H1 (cell line): ENCODE results near the gene SNAPIN. TPM values are rescaled to one million over a fixed set of nuclear protein-coding genes. Genes with fewer than 3 reads are reported as not detected.

Experiments
- CTCF ChIA-PET: fragments of 300-600 bp; sonication (Branson Sonifier 250); formaldehyde crosslinking; loops from one replicate; lab custom pipeline; 2021; ENCODE audit not compliant: partially characterized antibody; lab: Charles Lee
- POLR2A ChIA-PET: fragments of 300-600 bp; sonication (Branson Sonifier 250); formaldehyde crosslinking; loops from one replicate; lab custom pipeline; 2021; ENCODE audit warnings: inconsistent platforms; ENCODE audit not compliant: partially characterized antibody; lab: Charles Lee
- DNase-seq, 2 experiments: peaks; one replicate each; pipeline versions ENCODE4 v3.0.0 to v3.0.0-alpha.2; 2010 to 2022; ENCODE audit warnings: low spot score in 2 of 2, low read depth in 1 of 2, mixed read lengths in 1 of 2
- FAIRE-seq: peaks from 2 replicates; lab custom pipeline; 2011; peaks lifted over from hg19 to GRCh38; lab: Jason Lieb, UNC
- H2AFZ ChIP-seq: 2 replicates; pipeline ENCODE4 v1.8.1; 2012; ENCODE audit warnings: low read length, inconsistent platforms
- H2AK5ac ChIP-seq: 2 replicates; pipeline ENCODE4 v1.6.1; 2013; ENCODE audit warnings: low read depth, low read length
- H2BK120ac ChIP-seq: replicated peaks from 2 replicates; pipeline ENCODE3; 2013; ENCODE audit warnings: low read depth, low read length, inconsistent platforms
- H2BK12ac ChIP-seq: 2 replicates; pipeline ENCODE4 v1.6.1; 2013; ENCODE audit warnings: low read depth, low read length
- H2BK15ac ChIP-seq: 2 replicates; pipeline ENCODE4 v1.6.1; 2013; ENCODE audit warnings: low read length
- H2BK20ac ChIP-seq: 2 replicates; pipeline ENCODE4 v1.6.1; 2013; ENCODE audit warnings: low read length
- H2BK5ac ChIP-seq: 2 replicates; pipeline ENCODE4 v1.6.1; 2013; ENCODE audit warnings: low read depth, low read length
- H3K14ac ChIP-seq: 2 replicates; pipeline ENCODE4 v1.6.1; 2013; ENCODE audit warnings: inconsistent platforms; ENCODE audit not compliant: insufficient read length
- H3K18ac ChIP-seq: 2 replicates; pipeline ENCODE4 v1.6.1; 2013; ENCODE audit warnings: low read length; ENCODE audit errors: extremely low read depth
- H3K23ac ChIP-seq: 2 replicates; pipeline ENCODE4 v1.6.1; 2013; ENCODE audit warnings: inconsistent platforms; ENCODE audit not compliant: insufficient read length
- H3K23me2 ChIP-seq: 2 replicates; pipeline ENCODE4 v1.6.1; 2013; ENCODE audit warnings: low read depth, low read length
- H3K27ac ChIP-seq: 2 replicates; pipeline ENCODE4 v1.6.1; 2011; ENCODE audit warnings: low read depth, low read length, inconsistent platforms
- H3K27me3 ChIP-seq, 4 experiments: replicated peaks in 1 of 4; 1 replicate in 1 of 4; 2 replicates in 3 of 4; pipeline versions ENCODE4 v1.6.1 to v1.8.1; 2011 to 2013; ENCODE audit warnings: low read length in 3 of 4, mild to moderate bottlenecking in 3 of 4, inconsistent platforms in 2 of 4, mixed read lengths in 2 of 4, moderate library complexity in 1 of 4; ENCODE audit not compliant: control insufficient read depth in 3 of 4, insufficient read depth in 3 of 4; ENCODE audit errors: extremely low read depth in 1 of 4
- H3K36me3 ChIP-seq, 4 experiments: 2 replicates each; pipeline versions ENCODE4 v1.6.1 to v1.8.1; 2011 to 2013; ENCODE audit warnings: mild to moderate bottlenecking in 4 of 4, low read length in 3 of 4, moderate library complexity in 2 of 4, control low read depth in 1 of 4, inconsistent platforms in 1 of 4; ENCODE audit not compliant: insufficient read depth in 4 of 4, control insufficient read depth in 2 of 4
- H3K4ac ChIP-seq: replicated peaks from 2 replicates; pipeline ENCODE3; 2013; ENCODE audit warnings: low read length, low read depth, mixed read lengths, inconsistent platforms; ENCODE audit not compliant: insufficient read length
- H3K4me1 ChIP-seq, 4 experiments: replicated peaks in 1 of 4; 1 replicate in 1 of 4; 2 replicates in 3 of 4; pipeline versions ENCODE4 v1.6.1 to v1.8.1; 2011 to 2013; ENCODE audit warnings: low read length in 3 of 4, inconsistent platforms in 2 of 4, mixed read lengths in 1 of 4; ENCODE audit not compliant: insufficient read depth in 4 of 4, control insufficient read depth in 3 of 4
- H3K4me2 ChIP-seq, 2 experiments: 2 replicates each; pipeline versions ENCODE4 v1.6.1 to v1.8.1; 2011 to 2013; ENCODE audit warnings: low read depth in 2 of 2, low read length in 2 of 2, control low read depth in 1 of 2, inconsistent platforms in 1 of 2, mild to moderate bottlenecking in 1 of 2; ENCODE audit not compliant: insufficient read depth in 1 of 2
- H3K4me3 ChIP-seq, 4 experiments: fragments of 200-600, 300-600 bp in 1 of 4; sonication (generic), shearing (Covaris generic), sonication (Bioruptor Twin) in 1 of 4; 2 replicates each; pipeline versions ENCODE4 v1.5.1 to v1.8.1; 2011 to 2016; ENCODE audit warnings: low read length in 4 of 4, low read depth in 3 of 4, control low read depth in 2 of 4, inconsistent platforms in 2 of 4, mild to moderate bottlenecking in 2 of 4, mixed read lengths in 1 of 4, moderate library complexity in 1 of 4; ENCODE audit not compliant: insufficient read depth in 2 of 4; ENCODE audit errors: extremely low read depth in 1 of 4
- H3K56ac ChIP-seq: replicated peaks from 2 replicates; pipeline ENCODE3; 2013; ENCODE audit warnings: low read depth, mild to moderate bottlenecking, mixed read lengths, low read length, inconsistent platforms; ENCODE audit not compliant: insufficient read length
- H3K79me1 ChIP-seq: 2 replicates; pipeline ENCODE4 v1.6.1; 2013; ENCODE audit warnings: low read depth, low read length, control low read depth
- H3K79me2 ChIP-seq, 2 experiments: 2 replicates each; pipeline versions ENCODE4 v1.6.1 to v1.8.1; 2012 to 2013; ENCODE audit warnings: low read length in 2 of 2, mild to moderate bottlenecking in 2 of 2, inconsistent platforms in 1 of 2; ENCODE audit not compliant: insufficient read depth in 2 of 2, control insufficient read depth in 1 of 2
- H3K9ac ChIP-seq, 4 experiments: replicated peaks in 1 of 4; 1 replicate in 1 of 4; 2 replicates in 3 of 4; pipeline versions ENCODE4 v1.6.1 to v1.8.1; 2011 to 2013; ENCODE audit warnings: low read depth in 3 of 4, low read length in 3 of 4, control low read depth in 2 of 4, mild to moderate bottlenecking in 2 of 4, moderate library complexity in 2 of 4, inconsistent platforms in 1 of 4; ENCODE audit errors: extremely low read depth in 1 of 4
- H3K9me3 ChIP-seq, 2 experiments: 2 replicates each; pipeline versions ENCODE4 v1.6.1 to v1.8.1; 2012 to 2013; ENCODE audit warnings: mild to moderate bottlenecking in 2 of 2, moderate library complexity in 2 of 2, control low read depth in 1 of 2, inconsistent platforms in 1 of 2, low read depth in 1 of 2, low read length in 1 of 2, mixed read lengths in 1 of 2; ENCODE audit not compliant: insufficient read depth in 2 of 2
- H4K20me1 ChIP-seq, 2 experiments: replicated peaks in 1 of 2; 2 replicates each; pipeline versions ENCODE3 to v1.8.1; 2011 to 2013; ENCODE audit warnings: inconsistent platforms in 2 of 2, low read length in 2 of 2, mild to moderate bottlenecking in 1 of 2; ENCODE audit not compliant: insufficient read depth in 2 of 2, control insufficient read depth in 1 of 2
- H4K5ac ChIP-seq: 2 replicates; pipeline ENCODE4 v1.6.1; 2013; ENCODE audit warnings: low read length, low read depth, mixed read lengths, inconsistent platforms; ENCODE audit not compliant: insufficient read length
- H4K8ac ChIP-seq: 2 replicates; pipeline ENCODE4 v1.8.0; 2013; ENCODE audit warnings: mild to moderate bottlenecking, moderate library complexity, low read length, inconsistent platforms; ENCODE audit not compliant: insufficient read depth; ENCODE audit errors: extremely low read depth
- H4K91ac ChIP-seq: replicated peaks from 2 replicates; pipeline ENCODE3; 2013; ENCODE audit warnings: low read length, mixed read lengths, inconsistent platforms; ENCODE audit not compliant: insufficient read length
- ASH2L ChIP-seq: fragments of 200-600, 300-600 bp; sonication (generic); IDR thresholded peaks from one replicate; pipeline ENCODE4 v1.7.1; 2017; ENCODE audit warnings: low read length
- CHD1 ChIP-seq: IDR thresholded peaks from 2 replicates; pipeline ENCODE4 v1.6.1; 2012; ENCODE audit warnings: low read depth, low read length, improper control_type of control experiment
- HDAC2 ChIP-seq, 2 experiments: fragments of 300-600 bp in 1 of 2; sonication (generic) in 1 of 2; IDR thresholded peaks; 2 replicates each; pipeline ENCODE4 v1.6.1; 2011 to 2012; ENCODE audit warnings: low read depth in 2 of 2, low read length in 2 of 2, mild to moderate bottlenecking in 2 of 2, moderate library complexity in 2 of 2, borderline replicate concordance in 1 of 2, inconsistent platforms in 1 of 2
- KDM1A ChIP-seq: fragments of 200-600, 300-600 bp; sonication (generic); IDR thresholded peaks from 2 replicates; pipeline ENCODE4 v1.7.1; 2016; ENCODE audit warnings: mild to moderate bottlenecking, low read length, borderline replicate concordance
- SP1 ChIP-seq: IDR thresholded peaks from 2 replicates; pipeline ENCODE4 v1.6.1; 2011; ENCODE audit warnings: low read depth, low read length
- WGBS, 2 experiments: shearing (Covaris generic) in 1 of 2; methylation state at CpG; one replicate each; pipeline versions ENCODE4 v1.1.6 to v1.1.7; 2013 to 2015; ENCODE audit warnings: low lambda C conversion rate in 2 of 2, mixed read lengths in 2 of 2, inconsistent platforms in 1 of 2, low coverage in 1 of 2, missing lambda C conversion rate in 1 of 2; ENCODE audit not compliant: insufficient replicate concordance in 2 of 2, insufficient coverage in 1 of 2, insufficient read length in 1 of 2; ENCODE audit errors: extremely low coverage in 1 of 2, missing lambda C conversion rate in 1 of 2; 5-methylcytosine and 5-hydroxymethylcytosine counted together
- polyA plus RNA-seq, 7 experiments: library from polyadenylated mRNA; depleted of rRNA in 3 of 7; stranded (reverse) in 5 of 7; unstranded in 2 of 7; fragments of >200 nt in 5 of 7; fragments of 200-250 nt in 2 of 7; gene quantifications; 1 replicate in 5 of 7; 2 replicates in 1 of 7; 4 replicates in 1 of 7; pipeline versions ENCODE4 v1.2.1 to v1.2.3, GENCODE V29; 2011 to 2013; ENCODE audit warnings: missing spikeins in 2 of 7, mixed read lengths in 2 of 7
- total RNA-seq: library from RNA; stranded (reverse); fragmentation: NEBNext Ultra II Directional; extraction: Animal tissue kit (Norgen Biotek cat#: 25700); gene quantifications from 2 replicates; pipeline ENCODE4 v1.2.1, GENCODE V29; 2021
- TF ChIP-seq, protein P1 (sequence below): IDR thresholded peaks from 2 replicates; pipeline ENCODE4 v1.6.1; 2011; ENCODE audit warnings: low read length, improper control_type of control experiment
- TF ChIP-seq, protein P2 (sequence below), 3 experiments: IDR thresholded peaks; 1 replicate in 2 of 3; 2 replicates in 1 of 3; pipeline versions ENCODE4 v1.5.1 to v1.6.1; 2011; ENCODE audit warnings: low read length in 3 of 3, mild to moderate bottlenecking in 3 of 3, inconsistent platforms in 2 of 3, low read depth in 1 of 3, moderate library complexity in 1 of 3; ENCODE audit not compliant: insufficient read depth in 1 of 3; ENCODE audit errors: control extremely low read depth in 1 of 3

SNAPIN gene
- total and polyA plus RNA-seq, 2 of the 8 experiments (the other 6 are each of a cell fraction or from before 2014, with no cell fraction given): 25.7 to 31.1 TPM

GRCh38 chr1:153677718-153678518, 19.4 kb downstream of the SNAPIN start:
- FAIRE-seq: peak; percentile 97
- 0 out of 2 replicates have a peak, but pooled peaks have one; percentile 8 for TF ChIP-seq KDM1A
- TF ChIP-seq ASH2L: no peak
- TF ChIP-seq HDAC2 (IDR thresholded peaks at IDR 0.05; ENCODE audit: borderline replicate concordance in 1 of 2, low read depth in 2 of 2, low read length in 2 of 2): peak; percentile 64 to 76; a peak in 2 of 4 replicates
- TF ChIP-seq SP1: no peak
- TF ChIP-seq, protein P1, sequence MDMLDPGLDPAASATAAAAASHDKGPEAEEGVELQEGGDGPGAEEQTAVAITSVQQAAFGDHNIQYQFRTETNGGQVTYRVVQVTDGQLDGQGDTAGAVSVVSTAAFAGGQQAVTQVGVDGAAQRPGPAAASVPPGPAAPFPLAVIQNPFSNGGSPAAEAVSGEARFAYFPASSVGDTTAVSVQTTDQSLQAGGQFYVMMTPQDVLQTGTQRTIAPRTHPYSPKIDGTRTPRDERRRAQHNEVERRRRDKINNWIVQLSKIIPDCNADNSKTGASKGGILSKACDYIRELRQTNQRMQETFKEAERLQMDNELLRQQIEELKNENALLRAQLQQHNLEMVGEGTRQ: no peak
- TF ChIP-seq, protein P2, sequence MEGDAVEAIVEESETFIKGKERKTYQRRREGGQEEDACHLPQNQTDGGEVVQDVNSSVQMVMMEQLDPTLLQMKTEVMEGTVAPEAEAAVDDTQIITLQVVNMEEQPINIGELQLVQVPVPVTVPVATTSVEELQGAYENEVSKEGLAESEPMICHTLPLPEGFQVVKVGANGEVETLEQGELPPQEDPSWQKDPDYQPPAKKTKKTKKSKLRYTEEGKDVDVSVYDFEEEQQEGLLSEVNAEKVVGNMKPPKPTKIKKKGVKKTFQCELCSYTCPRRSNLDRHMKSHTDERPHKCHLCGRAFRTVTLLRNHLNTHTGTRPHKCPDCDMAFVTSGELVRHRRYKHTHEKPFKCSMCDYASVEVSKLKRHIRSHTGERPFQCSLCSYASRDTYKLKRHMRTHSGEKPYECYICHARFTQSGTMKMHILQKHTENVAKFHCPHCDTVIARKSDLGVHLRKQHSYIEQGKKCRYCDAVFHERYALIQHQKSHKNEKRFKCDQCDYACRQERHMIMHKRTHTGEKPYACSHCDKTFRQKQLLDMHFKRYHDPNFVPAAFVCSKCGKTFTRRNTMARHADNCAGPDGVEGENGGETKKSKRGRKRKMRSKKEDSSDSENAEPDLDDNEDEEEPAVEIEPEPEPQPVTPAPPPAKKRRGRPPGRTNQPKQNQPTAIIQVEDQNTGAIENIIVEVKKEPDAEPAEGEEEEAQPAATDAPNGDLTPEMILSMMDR (IDR thresholded peaks at IDR 0.05; ENCODE audit: control extremely low read depth in 1 of 3, insufficient read depth in 1 of 3, low read depth in 1 of 3, low read length in 3 of 3): peak; percentile 97 to 98 (median 98)
- TF ChIP-seq CHD1: no peak

More at GRCh38 chr1:153677718-153678518, 19.4 kb downstream of the SNAPIN start:
- H3K4me3 ChIP-seq: peak overlapping the region; percentile 38 to 76 (median 69)
- H3K79me1 ChIP-seq: no peaks in the 10 kb centered on the region
- peaks cover 26% of the 10 kb centered on the region for H3K23me2 ChIP-seq
- H2AK5ac ChIP-seq: no peak overlapping the region
- peak overlapping the region; percentile 82 to 97 for H3K4me2 ChIP-seq
- H3K4me1 ChIP-seq: peaks cover 3 to 9% (median 6%) of the 10 kb centered on the region in 4 experiments; a peak in 6 of 7 replicates
- H4K91ac ChIP-seq: no peak overlapping the region
- 11% methylated on average over 22 of the region's 29 CpGs; no CpG with 5 or more reads in 1 of the 2 experiments for WGBS, 2 experiments
- H2BK15ac ChIP-seq: no peak overlapping the region
- H4K8ac ChIP-seq: no peak overlapping the region
- no peak overlapping the region for H3K4ac ChIP-seq
- no peak overlapping the region for H2AFZ ChIP-seq
- CTCF ChIA-PET: interaction anchor here (0.6 to 14.0 kb wide), 26 partner anchors 9 to 475 kb away, joined by 3 to 190 read pairs (median 5); partner anchors contain the start of gene SLC27A3
- H3K23ac ChIP-seq: no peak overlapping the region
- H3K27ac ChIP-seq: no peak overlapping the region
- peak in 1 of 2 experiments; percentile 82 for DNase-seq
- H3K9me3 ChIP-seq: no peaks in the 10 kb centered on the region
- no peak overlapping the region for H2BK20ac ChIP-seq
- no peak overlapping the region for H3K18ac ChIP-seq
- H3K27me3 ChIP-seq: peaks cover 0 to 21% (median 9%) of the 10 kb centered on the region in 4 experiments; a peak in 5 of 7 replicates
- H2BK5ac ChIP-seq: peak overlapping the region; percentile 44; the same call in 1 of the 2 replicates
- POLR2A ChIA-PET: interaction anchor here (0.9 to 4.0 kb wide), 11 partner anchors 12 to 313 kb away, joined by 3 to 17 read pairs (median 6); partner anchors contain the start of genes INTS3 and RPS27
- no peak overlapping the region for H3K56ac ChIP-seq
- no peaks in the 10 kb centered on the region for H4K20me1 ChIP-seq
- no peaks in the 10 kb centered on the region for H3K79me2 ChIP-seq
- no peak overlapping the region for H3K9ac ChIP-seq
- H3K14ac ChIP-seq: no peak overlapping the region
- H2BK12ac ChIP-seq: no peak overlapping the region
- H2BK120ac ChIP-seq: no peak overlapping the region
- H4K5ac ChIP-seq: no peak overlapping the region
- H3K36me3 ChIP-seq: no peaks in the 10 kb centered on the region
